Measurements from ENCODE around the gene NPHP1. TPM values are rescaled to one million over a fixed set of nuclear protein-coding genes. Genes with fewer than 3 reads are reported as not detected.

NPHP1 gene
- total RNA-seq, 1 experiment from 2014 or later: 3.1 TPM

DNA sequence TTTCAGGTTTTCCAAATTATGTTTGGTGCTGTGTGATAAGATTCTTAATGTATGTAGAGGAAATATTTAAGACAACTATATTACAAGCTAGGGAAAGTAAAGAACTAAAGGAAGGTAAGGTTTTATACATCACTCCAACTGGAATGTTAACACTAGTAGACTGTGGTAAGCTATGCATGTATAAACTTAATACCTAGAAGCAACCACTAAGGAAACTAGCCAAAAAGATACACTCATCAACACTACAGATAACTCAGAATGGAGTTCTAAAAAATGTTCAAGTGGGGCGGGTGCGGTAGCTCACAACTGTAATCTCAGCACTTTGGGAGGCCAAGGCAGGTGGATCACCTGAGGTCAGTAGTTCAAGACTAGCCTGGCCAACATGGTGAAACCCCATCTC lies 51.4 kb downstream of the NPHP1 start:
- DNase-seq (ENCODE audit: unreplicated experiment): no peak
- ChIA-PET POLR2A (no interaction called here), CTCF (no interaction called here)
- H3K4me3 Mint-ChIP-seq (ENCODE audit: unreplicated experiment): no peak overlapping the region
- H3K27ac Mint-ChIP-seq (ENCODE audit: low read depth, unreplicated experiment): no peak overlapping the region
- no peaks in the 10 kb centered on the region for H3K27me3 Mint-ChIP-seq (ENCODE audit: insufficient read depth, unreplicated experiment)
- peaks cover 32% of the 10 kb centered on the region for H3K4me1 Mint-ChIP-seq (ENCODE audit: insufficient read depth, unreplicated experiment)
- no peaks in the 10 kb centered on the region for H3K36me3 Mint-ChIP-seq (ENCODE audit: insufficient read depth, unreplicated experiment)
- no TSS peak for BruUV-seq (replicated peaks)
- TF ChIP-seq, protein P1, sequence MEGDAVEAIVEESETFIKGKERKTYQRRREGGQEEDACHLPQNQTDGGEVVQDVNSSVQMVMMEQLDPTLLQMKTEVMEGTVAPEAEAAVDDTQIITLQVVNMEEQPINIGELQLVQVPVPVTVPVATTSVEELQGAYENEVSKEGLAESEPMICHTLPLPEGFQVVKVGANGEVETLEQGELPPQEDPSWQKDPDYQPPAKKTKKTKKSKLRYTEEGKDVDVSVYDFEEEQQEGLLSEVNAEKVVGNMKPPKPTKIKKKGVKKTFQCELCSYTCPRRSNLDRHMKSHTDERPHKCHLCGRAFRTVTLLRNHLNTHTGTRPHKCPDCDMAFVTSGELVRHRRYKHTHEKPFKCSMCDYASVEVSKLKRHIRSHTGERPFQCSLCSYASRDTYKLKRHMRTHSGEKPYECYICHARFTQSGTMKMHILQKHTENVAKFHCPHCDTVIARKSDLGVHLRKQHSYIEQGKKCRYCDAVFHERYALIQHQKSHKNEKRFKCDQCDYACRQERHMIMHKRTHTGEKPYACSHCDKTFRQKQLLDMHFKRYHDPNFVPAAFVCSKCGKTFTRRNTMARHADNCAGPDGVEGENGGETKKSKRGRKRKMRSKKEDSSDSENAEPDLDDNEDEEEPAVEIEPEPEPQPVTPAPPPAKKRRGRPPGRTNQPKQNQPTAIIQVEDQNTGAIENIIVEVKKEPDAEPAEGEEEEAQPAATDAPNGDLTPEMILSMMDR (IDR thresholded peaks at IDR 0.05; ENCODE audit: unreplicated experiment): no peak
- intact Hi-C loops (cut with micrococcal nuclease): no loop called here
- peaks cover 16% of the 10 kb centered on the region for H3K9me3 Mint-ChIP-seq (ENCODE audit: unreplicated experiment)

DNA sequence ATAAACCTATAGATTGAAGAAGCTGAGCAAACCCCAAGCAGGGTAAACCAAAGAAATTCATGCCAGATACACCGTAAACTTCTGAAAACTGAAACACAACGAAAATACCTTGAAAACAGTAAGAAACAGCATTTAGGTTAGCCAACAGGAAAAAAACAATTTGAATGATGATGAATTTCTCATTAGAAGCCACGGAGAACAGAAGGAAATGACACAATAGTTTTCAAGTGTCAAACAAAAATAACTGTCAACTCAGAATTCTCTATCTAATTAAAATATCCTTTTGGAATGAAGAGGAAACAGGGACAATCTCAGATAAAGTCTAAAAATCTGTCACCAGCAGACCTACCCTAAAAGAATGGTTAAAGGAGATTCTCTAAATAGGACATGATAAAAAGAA lies 51.9 kb downstream of the NPHP1 start:
- intact Hi-C loops (cut with micrococcal nuclease): no loop called here
- BruUV-seq (replicated peaks): no TSS peak
- Mint-ChIP-seq H3K36me3 (ENCODE audit: insufficient read depth, unreplicated experiment) (no peaks in the 10 kb centered on the region), H3K27ac (ENCODE audit: low read depth, unreplicated experiment) (no peak overlapping the region), H3K4me3 (ENCODE audit: unreplicated experiment) (no peak overlapping the region), H3K4me1 (ENCODE audit: insufficient read depth, unreplicated experiment) (peaks cover 32% of the 10 kb centered on the region), H3K9me3 (ENCODE audit: unreplicated experiment) (peaks cover 20% of the 10 kb centered on the region), H3K27me3 (ENCODE audit: insufficient read depth, unreplicated experiment) (no peaks in the 10 kb centered on the region)
- ChIA-PET CTCF (no interaction called here), POLR2A (no interaction called here)
- no peak for DNase-seq (ENCODE audit: unreplicated experiment)
- TF ChIP-seq, protein P1 (IDR thresholded peaks at IDR 0.05; ENCODE audit: unreplicated experiment): no peak

DNA sequence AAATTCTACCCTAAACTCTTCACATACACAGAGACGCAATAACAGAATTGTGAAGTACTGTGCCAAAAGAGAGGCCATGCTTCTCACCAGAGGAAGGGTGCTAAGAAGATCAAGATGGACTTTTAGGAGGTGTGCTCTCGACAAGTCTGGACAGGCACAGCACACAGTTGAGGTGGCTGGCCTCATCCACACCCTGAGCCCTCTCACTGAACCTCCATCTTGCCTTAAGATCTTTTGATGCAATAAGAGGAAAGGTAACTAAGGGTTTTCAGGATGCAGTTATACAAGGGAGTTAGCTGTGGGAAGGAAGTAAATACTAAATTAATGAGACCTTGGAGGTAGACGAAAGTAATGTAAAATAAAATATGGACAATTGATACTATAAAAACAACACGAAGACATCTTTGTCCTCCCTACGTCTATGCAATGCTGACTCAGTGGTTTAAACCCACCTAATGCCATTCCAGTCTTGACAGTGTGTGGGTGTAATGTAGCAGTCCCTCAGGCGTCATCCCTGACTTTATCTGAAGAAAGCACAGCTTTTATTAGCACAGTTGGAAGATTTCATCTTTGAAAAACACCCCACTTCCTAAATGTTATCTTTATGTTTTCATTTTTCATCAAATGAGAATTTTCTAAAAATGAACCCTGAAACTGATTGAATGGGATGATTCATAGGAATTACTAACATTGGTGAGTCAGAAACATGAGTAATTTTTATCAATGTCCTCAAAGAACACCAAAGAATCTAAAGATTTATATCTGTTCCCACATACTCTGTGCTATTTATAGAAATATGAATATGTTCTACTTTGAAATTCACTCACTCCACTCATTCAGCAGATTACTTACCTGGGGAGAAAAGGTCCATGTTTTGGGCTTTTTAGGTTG lies 55.2 kb downstream of the NPHP1 start:
- Mint-ChIP-seq H3K27me3 (ENCODE audit: insufficient read depth, unreplicated experiment) (no peaks in the 10 kb centered on the region), H3K27ac (ENCODE audit: low read depth, unreplicated experiment) (peak overlapping the region; percentile 1), H3K9me3 (ENCODE audit: unreplicated experiment) (peaks cover 15% of the 10 kb centered on the region), H3K4me1 (ENCODE audit: insufficient read depth, unreplicated experiment) (peaks cover 17% of the 10 kb centered on the region), H3K4me3 (ENCODE audit: unreplicated experiment) (no peak overlapping the region), H3K36me3 (ENCODE audit: insufficient read depth, unreplicated experiment) (no peaks in the 10 kb centered on the region)
- POLR2A ChIA-PET: interaction anchor here (0.6 to 0.8 kb wide), 3 partner anchors 15 to 63 kb away, joined by 3 read pairs; partner anchors contain the start of gene MTLN
- DNase-seq (ENCODE audit: unreplicated experiment): peak; percentile 71
- CTCF ChIA-PET: no interaction called here
- no TSS peak for BruUV-seq (replicated peaks)
- intact Hi-C loops (cut with micrococcal nuclease): no loop called here
- TF ChIP-seq, protein P1 (IDR thresholded peaks at IDR 0.05; ENCODE audit: unreplicated experiment): no peak

DNA sequence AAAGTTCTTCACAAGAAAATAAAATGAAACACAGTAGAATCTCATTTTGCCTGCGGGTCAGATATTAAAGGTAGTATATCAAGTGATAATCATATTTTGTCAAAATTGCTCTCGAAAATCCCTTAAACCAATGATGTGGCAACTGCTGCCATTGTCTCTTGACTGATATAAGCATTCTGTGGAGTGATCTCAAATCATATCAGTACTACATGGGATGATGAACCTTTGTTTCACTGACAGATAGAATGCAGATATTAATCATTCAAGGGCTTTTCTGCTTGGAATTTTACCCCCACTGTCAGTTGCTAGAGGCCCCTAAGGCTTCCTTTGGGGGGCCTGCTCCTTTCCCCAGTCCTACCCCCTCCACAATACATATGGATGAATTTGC lies 57.9 kb downstream of the NPHP1 start:
- ChIA-PET CTCF (interaction anchor here (1.0 kb wide), 1 partner anchor 10 kb away, joined by 5 read pairs; no protein-coding TSS in a partner anchor), POLR2A (interaction anchor here (0.6 kb wide), 1 partner anchor 33 kb away, joined by 3 read pairs; no protein-coding TSS in a partner anchor)
- no peak overlapping the region for H3K4me3 Mint-ChIP-seq (ENCODE audit: unreplicated experiment)
- no peaks in the 10 kb centered on the region for H3K36me3 Mint-ChIP-seq (ENCODE audit: insufficient read depth, unreplicated experiment)
- H3K9me3 Mint-ChIP-seq (ENCODE audit: unreplicated experiment): peaks cover 7% of the 10 kb centered on the region
- peaks cover 17% of the 10 kb centered on the region for H3K4me1 Mint-ChIP-seq (ENCODE audit: insufficient read depth, unreplicated experiment)
- DNase-seq (ENCODE audit: unreplicated experiment): no peak
- no peaks in the 10 kb centered on the region for H3K27me3 Mint-ChIP-seq (ENCODE audit: insufficient read depth, unreplicated experiment)
- no peak overlapping the region for H3K27ac Mint-ChIP-seq (ENCODE audit: low read depth, unreplicated experiment)
- TF ChIP-seq, protein P1 (IDR thresholded peaks at IDR 0.05; ENCODE audit: unreplicated experiment): no peak
- no TSS peak for BruUV-seq (replicated peaks)
- intact Hi-C loops (cut with micrococcal nuclease): no loop called here

Data from MCF 10A (cell line).